Measurements from ENCODE around the gene SMIM30. TPM values are rescaled to one million over a fixed set of nuclear protein-coding genes. Genes with fewer than 3 reads are reported as not detected.

SMIM30 gene
- total and polyA plus RNA-seq, 4 donors = 35.8 to 135 (median 48.7) TPM

GRCh38 chr7:113093561-113093960, 24.8 kb downstream of the SMIM30 start:
- TF ChIP-seq, protein P1, sequence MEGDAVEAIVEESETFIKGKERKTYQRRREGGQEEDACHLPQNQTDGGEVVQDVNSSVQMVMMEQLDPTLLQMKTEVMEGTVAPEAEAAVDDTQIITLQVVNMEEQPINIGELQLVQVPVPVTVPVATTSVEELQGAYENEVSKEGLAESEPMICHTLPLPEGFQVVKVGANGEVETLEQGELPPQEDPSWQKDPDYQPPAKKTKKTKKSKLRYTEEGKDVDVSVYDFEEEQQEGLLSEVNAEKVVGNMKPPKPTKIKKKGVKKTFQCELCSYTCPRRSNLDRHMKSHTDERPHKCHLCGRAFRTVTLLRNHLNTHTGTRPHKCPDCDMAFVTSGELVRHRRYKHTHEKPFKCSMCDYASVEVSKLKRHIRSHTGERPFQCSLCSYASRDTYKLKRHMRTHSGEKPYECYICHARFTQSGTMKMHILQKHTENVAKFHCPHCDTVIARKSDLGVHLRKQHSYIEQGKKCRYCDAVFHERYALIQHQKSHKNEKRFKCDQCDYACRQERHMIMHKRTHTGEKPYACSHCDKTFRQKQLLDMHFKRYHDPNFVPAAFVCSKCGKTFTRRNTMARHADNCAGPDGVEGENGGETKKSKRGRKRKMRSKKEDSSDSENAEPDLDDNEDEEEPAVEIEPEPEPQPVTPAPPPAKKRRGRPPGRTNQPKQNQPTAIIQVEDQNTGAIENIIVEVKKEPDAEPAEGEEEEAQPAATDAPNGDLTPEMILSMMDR (IDR thresholded peaks at IDR 0.05; ENCODE audit: control extremely low read depth, extremely low read depth) = no peak
- Histone ChIP-seq H3K36me3 (ENCODE audit: control insufficient read depth in 4 of 4, insufficient read depth in 4 of 4, low read length in 4 of 4) (no peaks in the 10 kb centered on the region), H3K4me3 (no peak overlapping the region), H3K4me1 (ENCODE audit: control insufficient read depth in 5 of 5, insufficient read depth in 5 of 5, low read length in 5 of 5) (no peaks in the 10 kb centered on the region), H3K9me3 (ENCODE audit: control insufficient read depth in 4 of 4, insufficient read depth in 3 of 4, low read length in 3 of 4) (no peaks in the 10 kb centered on the region), H3K27me3 (ENCODE audit: control insufficient read depth in 3 of 3, insufficient read depth in 3 of 3, low read length in 2 of 3) (no peaks in the 10 kb centered on the region), H3K9ac (ENCODE audit: insufficient read depth in 1 of 2, low read length in 2 of 2) (no peak overlapping the region), H3K27ac (ENCODE audit: low read depth in 1 of 2, low read length in 1 of 2) (no peak overlapping the region)
- WGBS, 2 donors = 85 to 94% methylated on average over 1 of the region's 1 CpG
- DNase-seq (no peak), ATAC-seq (ENCODE audit: insufficient read depth, low FRiP score) (no peak)

- no peaks in the 10 kb centered on the region for H3K36me3 ChIP-seq (ENCODE audit: control insufficient read depth in 4 of 4, insufficient read depth in 4 of 4, low read length in 4 of 4)
- 94 to 100% methylated on average over 1 of the region's 1 CpG for WGBS, 2 donors
- ATAC-seq (ENCODE audit: insufficient read depth, low FRiP score) = no peak
- no peak for DNase-seq
- H3K9me3 ChIP-seq (ENCODE audit: control insufficient read depth in 4 of 4, insufficient read depth in 3 of 4, low read length in 3 of 4) = no peaks in the 10 kb centered on the region
- TF ChIP-seq, protein P1 (IDR thresholded peaks at IDR 0.05; ENCODE audit: control extremely low read depth, extremely low read depth) = no peak
- no peaks in the 10 kb centered on the region for H3K4me1 ChIP-seq (ENCODE audit: control insufficient read depth in 5 of 5, insufficient read depth in 5 of 5, low read length in 5 of 5)
- no peak overlapping the region for H3K4me3 ChIP-seq
- H3K9ac ChIP-seq (ENCODE audit: insufficient read depth in 1 of 2, low read length in 2 of 2) = no peak overlapping the region
- H3K27me3 ChIP-seq (ENCODE audit: control insufficient read depth in 3 of 3, insufficient read depth in 3 of 3, low read length in 2 of 3) = no peaks in the 10 kb centered on the region
- H3K27ac ChIP-seq (ENCODE audit: low read depth in 1 of 2, low read length in 1 of 2) = no peak overlapping the region
These were observed 25.6 kb downstream of the SMIM30 start for GRCh38 chr7:113092762-113093161.

DNA sequence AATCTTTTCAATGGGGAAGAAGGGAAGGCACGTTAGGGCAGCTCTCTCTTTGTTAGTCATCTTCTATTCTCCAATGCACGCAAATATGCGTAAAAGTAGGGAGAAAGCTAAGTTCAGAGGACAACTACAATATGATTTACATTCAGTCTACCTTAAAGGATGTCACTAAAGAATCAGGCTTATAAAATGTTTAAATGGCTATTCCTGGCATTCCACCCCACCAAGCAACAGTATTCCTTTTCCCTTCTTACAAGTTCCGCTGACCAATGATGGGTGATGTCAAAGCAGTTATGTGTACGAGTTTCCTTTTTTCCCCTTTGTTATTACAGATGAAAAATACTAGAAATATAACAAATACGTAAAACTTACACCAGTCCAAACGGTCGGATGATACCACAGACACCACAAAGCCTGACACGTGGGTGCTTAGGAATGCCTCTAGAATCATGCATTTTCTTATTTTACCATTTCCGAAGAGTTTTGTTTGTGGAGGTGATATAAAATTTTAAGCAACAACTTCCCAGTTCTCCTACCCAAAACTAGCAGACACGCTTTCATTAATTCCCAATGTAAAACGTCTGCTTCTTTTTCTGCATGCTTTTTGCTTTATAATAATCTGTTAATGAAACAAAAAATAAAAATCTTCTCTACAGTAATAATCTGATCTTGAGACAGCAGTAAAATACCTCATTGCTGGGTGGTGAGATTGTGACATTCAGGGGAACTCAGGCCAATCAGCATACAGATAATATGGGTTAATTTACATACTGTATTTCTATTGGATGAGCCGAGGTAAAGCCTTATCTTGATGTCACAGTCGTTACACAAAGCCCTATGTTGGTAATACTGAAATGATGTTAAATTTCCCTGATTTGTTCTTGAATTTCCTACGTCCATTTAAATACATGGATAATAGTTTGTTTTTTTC, 31.0 kb downstream of the SMIM30 start:
- H3K4me3 ChIP-seq = no peak overlapping the region
- H3K9me3 ChIP-seq (ENCODE audit: control insufficient read depth in 4 of 4, insufficient read depth in 3 of 4, low read length in 3 of 4) = no peaks in the 10 kb centered on the region
- no peaks in the 10 kb centered on the region for H3K27me3 ChIP-seq (ENCODE audit: control insufficient read depth in 3 of 3, insufficient read depth in 3 of 3, low read length in 2 of 3)
- H3K36me3 ChIP-seq (ENCODE audit: control insufficient read depth in 4 of 4, insufficient read depth in 4 of 4, low read length in 4 of 4) = no peaks in the 10 kb centered on the region
- H3K4me1 ChIP-seq (ENCODE audit: control insufficient read depth in 5 of 5, insufficient read depth in 5 of 5, low read length in 5 of 5) = peaks cover 0 to 7% (median 0%) of the 10 kb centered on the region in 5 donors
- ATAC-seq (ENCODE audit: insufficient read depth, low FRiP score) (no peak), DNase-seq (peak in 2 of 3 donors; percentile 85 to 86)
- WGBS, 2 donors = 46 to 49% methylated on average over 15 of the region's 15 CpGs
- no peak overlapping the region for H3K27ac ChIP-seq (ENCODE audit: low read depth in 1 of 2, low read length in 1 of 2)
- peak overlapping the region in 1 of 2 donors; percentile 33 for H3K9ac ChIP-seq (ENCODE audit: insufficient read depth in 1 of 2, low read length in 2 of 2)
- TF ChIP-seq, protein P1 (IDR thresholded peaks at IDR 0.05; ENCODE audit: control extremely low read depth, extremely low read depth) = no peak
